Stomach (tissue), 9 donors: ENCODE results near the gene TOP3B. TPM values are rescaled to one million over a fixed set of nuclear protein-coding genes. Genes with fewer than 3 reads are reported as not detected.

ENCODE experiments used
- DNase-seq, 2 donors: peaks; one replicate each; pipeline versions ENCODE4 v3.0.0 to v3.0.0-alpha.2; 2013 to 2019
- H3K27ac ChIP-seq, 5 donors: fragments of 200-600 bp in 4 of 5; sonication (generic) in 4 of 5; one replicate each; pipeline ENCODE4 v1.5.1; 2013 to 2019; ENCODE audit warnings: mild to moderate bottlenecking in 1 of 5, moderate library complexity in 1 of 5
- H3K27me3 ChIP-seq, 3 donors: fragments of 200-600 bp; sonication (generic); one replicate each; pipeline ENCODE4 v1.5.1; 2017 to 2019; ENCODE audit warnings: mixed run types in 1 of 3
- H3K36me3 ChIP-seq, 4 donors: fragments of 200-600 bp; sonication (generic); 1 replicate in 3 of 4; 2 replicates in 1 of 4; pipeline ENCODE4 v1.5.1; 2016 to 2019
- H3K4me1 ChIP-seq, 4 donors: fragments of 200-600 bp; sonication (generic); one replicate each; pipeline ENCODE4 v1.5.1; 2016 to 2019
- H3K4me3 ChIP-seq, 4 donors: fragments of 200-600 bp; sonication (generic) in 3 of 4; one replicate each; pipeline ENCODE4 v1.5.1; 2016 to 2019; ENCODE audit warnings: mild to moderate bottlenecking in 1 of 4
- H3K9me3 ChIP-seq, 4 donors: fragments of 200-600 bp; sonication (generic); one replicate each; pipeline ENCODE4 v1.5.1; 2016 to 2019
- CTCF ChIP-seq, 7 experiments: fragments of 450-650 bp in 4 of 7; fragments of 200-600 bp in 3 of 7; sonication (generic) in 3 of 7; IDR thresholded peaks; one replicate each; pipeline ENCODE4 v1.5.1; 2016 to 2019; ENCODE audit warnings: antibody characterized with exemption in 7 of 7, control low read depth in 2 of 7, mild to moderate bottlenecking in 1 of 7
- EP300 ChIP-seq: sonication (generic); formaldehyde crosslinking; IDR thresholded peaks from one replicate; pipeline ENCODE4 v1.6.1; 2017; ENCODE audit warnings: antibody characterized with exemption
- POLR2A ChIP-seq, 4 donors: fragments of 450-650 bp; IDR thresholded peaks; one replicate each; pipeline ENCODE4 v1.6.1; 2016; ENCODE audit warnings: antibody characterized with exemption in 4 of 4, control low read depth in 2 of 4, mild to moderate bottlenecking in 1 of 4, moderate library complexity in 1 of 4
- POLR2AphosphoS5 ChIP-seq, 3 donors: sonication (generic); formaldehyde crosslinking; IDR thresholded peaks; one replicate each; pipeline ENCODE4 v1.6.1; 2016; ENCODE audit warnings: antibody characterized with exemption in 3 of 3
- WGBS, 5 donors: extraction: QIAGEN DNeasy Blood & Tissue Kit in 3 of 5; methylation state at CpG; one replicate each; pipeline versions ENCODE4 v1.1.5 to v1.1.7; 2013 to 2018; 5-methylcytosine and 5-hydroxymethylcytosine counted together
- intact Hi-C: fragments of 100-400 bp; cut with DNase I; formaldehyde crosslinking; loops from one replicate; pipeline ENCODE4 v1.15.1; 2023; ENCODE audit warnings: low total_unique reads
- polyA plus RNA-seq, 3 donors: library from polyadenylated mRNA; stranded (reverse); fragments of 200-250 nt; gene quantifications; one replicate each; pipeline ENCODE4 v1.2.3, GENCODE V29; 2013
- total RNA-seq, 5 donors: library from RNA; depleted of rRNA; stranded (reverse); fragments of >200 nt; gene quantifications; one replicate each; pipeline versions ENCODE4 v1.1.0 to v1.2.3, GENCODE V29; 2014 to 2016
- donor health status: healthy with polysubstance abuse.
- donor health status: Bipolar disorder and iron deficiency.
- donor health status: healthy.

Gene TOP3B
- total and polyA plus RNA-seq, 8 donors: 3.8 to 509 (median 25.6) TPM

GRCh38 chr22:22010358-22010757, 27.8 kb upstream of the TOP3B start:
- no peaks in the 10 kb centered on the region for H3K4me1 ChIP-seq
- 30 to 49% (median 48%) methylated on average over 2 of the region's 2 CpGs for WGBS, 5 donors

GRCh38 chr22:22009661-22010060, 27.1 kb upstream of the TOP3B start:
- Histone ChIP-seq H3K27me3 (peaks cover 0 to 41% (median 0%) of the 10 kb centered on the region in 3 donors), H3K36me3 (no peaks in the 10 kb centered on the region), H3K4me3 (no peak overlapping the region), H3K4me1 (no peaks in the 10 kb centered on the region), H3K27ac (no peak overlapping the region), H3K9me3 (peaks cover 0 to 5% (median 0%) of the 10 kb centered on the region in 4 donors)
- TF ChIP-seq POLR2A (IDR thresholded peaks at IDR 0.05) (no peak), POLR2AphosphoS5 (IDR thresholded peaks at IDR 0.05) (no peak), CTCF (IDR thresholded peaks at IDR 0.05) (no peak), EP300 (no peak)
- DNase-seq: no peak
- intact Hi-C loops: no loop called here
- 45 to 70% (median 54%) methylated on average over 3 of the region's 3 CpGs for WGBS, 5 donors

More at GRCh38 chr22:22010358-22010757, 27.8 kb upstream of the TOP3B start:
- Histone ChIP-seq H3K27me3 (peaks cover 0 to 41% (median 0%) of the 10 kb centered on the region in 3 donors), H3K27ac (no peak overlapping the region), H3K4me3 (no peak overlapping the region), H3K9me3 (peaks cover 0 to 5% (median 0%) of the 10 kb centered on the region in 4 donors), H3K36me3 (no peaks in the 10 kb centered on the region)
- intact Hi-C loops: no loop called here
- no peak for DNase-seq
- TF ChIP-seq EP300 (no peak), POLR2A (IDR thresholded peaks at IDR 0.05) (no peak), CTCF (IDR thresholded peaks at IDR 0.05) (no peak), POLR2AphosphoS5 (IDR thresholded peaks at IDR 0.05) (no peak)

GRCh38 chr22:22006596-22006990, 24.0 kb upstream of the TOP3B start:
- H3K27ac ChIP-seq: no peak overlapping the region
- intact Hi-C loops: no loop called here
- no peak for DNase-seq
- 91 to 95% (median 92%) methylated on average over 6 of the region's 6 CpGs for WGBS, 5 donors
- H3K9me3 ChIP-seq: no peaks in the 10 kb centered on the region
- H3K4me1 ChIP-seq: no peaks in the 10 kb centered on the region
- no peak overlapping the region for H3K4me3 ChIP-seq
- TF ChIP-seq CTCF (IDR thresholded peaks at IDR 0.05) (no peak), POLR2A (IDR thresholded peaks at IDR 0.05) (no peak), POLR2AphosphoS5 (IDR thresholded peaks at IDR 0.05) (no peak), EP300 (no peak)
- H3K36me3 ChIP-seq: no peaks in the 10 kb centered on the region
- peaks cover 0 to 31% (median 0%) of the 10 kb centered on the region in 3 donors for H3K27me3 ChIP-seq

- no peak for TF ChIP-seq POLR2AphosphoS5 (IDR thresholded peaks at IDR 0.05)
- TF ChIP-seq EP300: no peak
- TF ChIP-seq CTCF (IDR thresholded peaks at IDR 0.05): no peak
- TF ChIP-seq POLR2A (IDR thresholded peaks at IDR 0.05): no peak
- intact Hi-C loops: no loop called here
- Histone ChIP-seq H3K27me3 (peaks cover 0 to 25% (median 0%) of the 10 kb centered on the region in 3 donors), H3K9me3 (no peaks in the 10 kb centered on the region), H3K36me3 (no peaks in the 10 kb centered on the region), H3K4me1 (no peaks in the 10 kb centered on the region), H3K27ac (no peak overlapping the region), H3K4me3 (no peak overlapping the region)
- 66 to 75% (median 72%) methylated on average over 5 of the region's 5 CpGs for WGBS, 5 donors
- DNase-seq: no peak
Observed at GRCh38 chr22:22005945-22006595, 23.5 kb upstream of the TOP3B start.
